GM23248 (cell line): ENCODE data around the gene ZNF277.

Experiments used
- EZH2 ChIP-seq: fragments of 200-600 bp; sonication (generic); IDR thresholded peaks from 2 replicates; pipeline ENCODE4 v1.6.1; 2018; ENCODE audit warnings: antibody characterized with exemption, mild to moderate bottlenecking; ENCODE audit not compliant: insufficient read depth, poor library complexity, severe bottlenecking
- EZH2phosphoT487 ChIP-seq: fragments of 200-600 bp; sonication (generic); IDR thresholded peaks from 2 replicates; pipeline ENCODE4 v1.6.1; 2018; ENCODE audit warnings: antibody characterized with exemption, moderate library complexity, mild to moderate bottlenecking, low read depth; ENCODE audit not compliant: insufficient read depth

GRCh38 chr7:112201839-112202238, 4.7 kb upstream of the ZNF277 start:
- no peak for TF ChIP-seq EZH2phosphoT487
- no peak for TF ChIP-seq EZH2
